ENCODE results near the gene SPAG17. TPM values are rescaled to one million over a fixed set of nuclear protein-coding genes. Genes with fewer than 3 reads are reported as not detected.

The SPAG17 gene
- total and polyA plus RNA-seq, 2 experiments from 2014 or later, result 1.0 to 1.1 TPM

DNA sequence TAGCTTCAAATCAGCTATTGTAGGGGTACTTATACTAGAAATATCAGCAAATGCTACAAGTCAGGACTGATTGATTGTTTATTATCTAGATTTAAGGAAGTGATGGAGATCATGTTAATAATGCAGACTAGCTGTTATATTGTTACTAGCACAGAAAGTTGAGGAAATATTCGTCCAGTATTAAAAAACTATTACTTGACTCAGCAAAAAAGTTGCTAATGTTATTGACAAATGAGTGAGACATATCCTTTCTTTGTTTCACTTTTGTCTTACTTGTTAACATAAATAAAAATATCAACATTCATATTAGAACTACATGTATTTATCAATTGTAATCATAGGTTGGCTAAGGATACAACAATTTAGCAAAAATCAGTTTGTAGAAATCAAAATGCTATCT lies 141.4 kb downstream of the SPAG17 start:
- Mint-ChIP-seq H3K9me3 (no peaks in the 10 kb centered on the region), H3K27me3 (ENCODE audit: insufficient read depth, low read depth, poor library complexity) (peaks cover 2% of the 10 kb centered on the region), H3K27ac (no peak overlapping the region), H3K36me3 (ENCODE audit: low read depth) (no peaks in the 10 kb centered on the region), H3K4me3 (no peak overlapping the region), H3K4me1 (peaks cover 5% of the 10 kb centered on the region)
- Histone ChIP-seq H3K79me2 (replicated peaks; ENCODE audit: insufficient read depth) (no peaks in the 10 kb centered on the region), H2AFZ (no peak overlapping the region), H3K9me2 (ENCODE audit: insufficient read depth) (no peaks in the 10 kb centered on the region), H3K36me3 (ENCODE audit: insufficient read depth) (no peaks in the 10 kb centered on the region), H3K27me3 (ENCODE audit: insufficient read depth) (no peaks in the 10 kb centered on the region), H3K4me1 (ENCODE audit: insufficient read depth) (no peaks in the 10 kb centered on the region), H3K4me2 (no peak overlapping the region), H3F3A (replicated peaks; ENCODE audit: low read depth) (no peaks in the 10 kb centered on the region), H3K4me3 (no peak overlapping the region), H3K27ac (ENCODE audit: low read depth) (no peak overlapping the region), H4K20me1 (replicated peaks; ENCODE audit: insufficient read depth) (no peaks in the 10 kb centered on the region)
- ATAC-seq (no peak), DNase-seq (ENCODE audit: low spot score) (no peak)
- TF ChIP-seq, protein P1, sequence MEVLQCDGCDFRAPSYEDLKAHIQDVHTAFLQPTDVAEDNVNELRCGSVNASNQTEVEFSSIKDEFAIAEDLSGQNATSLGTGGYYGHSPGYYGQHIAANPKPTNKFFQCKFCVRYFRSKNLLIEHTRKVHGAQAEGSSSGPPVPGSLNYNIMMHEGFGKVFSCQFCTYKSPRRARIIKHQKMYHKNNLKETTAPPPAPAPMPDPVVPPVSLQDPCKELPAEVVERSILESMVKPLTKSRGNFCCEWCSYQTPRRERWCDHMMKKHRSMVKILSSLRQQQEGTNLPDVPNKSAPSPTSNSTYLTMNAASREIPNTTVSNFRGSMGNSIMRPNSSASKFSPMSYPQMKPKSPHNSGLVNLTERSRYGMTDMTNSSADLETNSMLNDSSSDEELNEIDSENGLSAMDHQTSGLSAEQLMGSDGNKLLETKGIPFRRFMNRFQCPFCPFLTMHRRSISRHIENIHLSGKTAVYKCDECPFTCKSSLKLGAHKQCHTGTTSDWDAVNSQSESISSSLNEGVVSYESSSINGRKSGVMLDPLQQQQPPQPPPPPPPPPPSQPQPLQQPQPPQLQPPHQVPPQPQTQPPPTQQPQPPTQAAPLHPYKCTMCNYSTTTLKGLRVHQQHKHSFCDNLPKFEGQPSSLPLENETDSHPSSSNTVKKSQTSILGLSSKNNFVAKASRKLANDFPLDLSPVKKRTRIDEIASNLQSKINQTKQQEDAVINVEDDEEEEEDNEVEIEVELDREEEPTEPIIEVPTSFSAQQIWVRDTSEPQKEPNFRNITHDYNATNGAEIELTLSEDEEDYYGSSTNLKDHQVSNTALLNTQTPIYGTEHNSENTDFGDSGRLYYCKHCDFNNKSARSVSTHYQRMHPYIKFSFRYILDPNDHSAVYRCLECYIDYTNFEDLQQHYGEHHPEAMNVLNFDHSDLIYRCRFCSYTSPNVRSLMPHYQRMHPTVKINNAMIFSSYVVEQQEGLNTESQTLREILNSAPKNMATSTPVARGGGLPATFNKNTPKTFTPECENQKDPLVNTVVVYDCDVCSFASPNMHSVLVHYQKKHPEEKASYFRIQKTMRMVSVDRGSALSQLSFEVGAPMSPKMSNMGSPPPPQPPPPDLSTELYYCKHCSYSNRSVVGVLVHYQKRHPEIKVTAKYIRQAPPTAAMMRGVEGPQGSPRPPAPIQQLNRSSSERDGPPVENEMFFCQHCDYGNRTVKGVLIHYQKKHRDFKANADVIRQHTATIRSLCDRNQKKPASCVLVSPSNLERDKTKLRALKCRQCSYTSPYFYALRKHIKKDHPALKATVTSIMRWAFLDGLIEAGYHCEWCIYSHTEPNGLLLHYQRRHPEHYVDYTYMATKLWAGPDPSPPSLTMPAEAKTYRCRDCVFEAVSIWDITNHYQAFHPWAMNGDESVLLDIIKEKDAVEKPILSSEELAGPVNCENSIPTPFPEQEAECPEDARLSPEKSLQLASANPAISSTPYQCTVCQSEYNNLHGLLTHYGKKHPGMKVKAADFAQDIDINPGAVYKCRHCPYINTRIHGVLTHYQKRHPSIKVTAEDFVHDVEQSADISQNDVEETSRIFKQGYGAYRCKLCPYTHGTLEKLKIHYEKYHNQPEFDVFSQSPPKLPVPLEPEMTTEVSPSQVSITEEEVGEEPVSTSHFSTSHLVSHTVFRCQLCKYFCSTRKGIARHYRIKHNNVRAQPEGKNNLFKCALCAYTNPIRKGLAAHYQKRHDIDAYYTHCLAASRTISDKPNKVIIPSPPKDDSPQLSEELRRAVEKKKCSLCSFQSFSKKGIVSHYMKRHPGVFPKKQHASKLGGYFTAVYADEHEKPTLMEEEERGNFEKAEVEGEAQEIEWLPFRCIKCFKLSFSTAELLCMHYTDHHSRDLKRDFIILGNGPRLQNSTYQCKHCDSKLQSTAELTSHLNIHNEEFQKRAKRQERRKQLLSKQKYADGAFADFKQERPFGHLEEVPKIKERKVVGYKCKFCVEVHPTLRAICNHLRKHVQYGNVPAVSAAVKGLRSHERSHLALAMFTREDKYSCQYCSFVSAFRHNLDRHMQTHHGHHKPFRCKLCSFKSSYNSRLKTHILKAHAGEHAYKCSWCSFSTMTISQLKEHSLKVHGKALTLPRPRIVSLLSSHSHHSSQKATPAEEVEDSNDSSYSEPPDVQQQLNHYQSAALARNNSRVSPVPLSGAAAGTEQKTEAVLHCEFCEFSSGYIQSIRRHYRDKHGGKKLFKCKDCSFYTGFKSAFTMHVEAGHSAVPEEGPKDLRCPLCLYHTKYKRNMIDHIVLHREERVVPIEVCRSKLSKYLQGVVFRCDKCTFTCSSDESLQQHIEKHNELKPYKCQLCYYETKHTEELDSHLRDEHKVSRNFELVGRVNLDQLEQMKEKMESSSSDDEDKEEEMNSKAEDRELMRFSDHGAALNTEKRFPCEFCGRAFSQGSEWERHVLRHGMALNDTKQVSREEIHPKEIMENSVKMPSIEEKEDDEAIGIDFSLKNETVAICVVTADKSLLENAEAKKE (CRISPR knock-in tag; IDR thresholded peaks at IDR 0.05), result no peak
- TF ChIP-seq ZNF114 (CRISPR knock-in tag; IDR thresholded peaks at IDR 0.05) (no peak), CREB1 (CRISPR knock-in tag; IDR thresholded peaks at IDR 0.05; ENCODE audit: low read depth) (no peak), POLR2AphosphoS5 (IDR thresholded peaks at IDR 0.05; ENCODE audit: low read depth) (no peak), NANOG (IDR thresholded peaks at IDR 0.05; ENCODE audit: borderline replicate concordance) (no peak), JUNB (IDR thresholded peaks at IDR 0.05; ENCODE audit: unreplicated experiment) (no peak)

DNA sequence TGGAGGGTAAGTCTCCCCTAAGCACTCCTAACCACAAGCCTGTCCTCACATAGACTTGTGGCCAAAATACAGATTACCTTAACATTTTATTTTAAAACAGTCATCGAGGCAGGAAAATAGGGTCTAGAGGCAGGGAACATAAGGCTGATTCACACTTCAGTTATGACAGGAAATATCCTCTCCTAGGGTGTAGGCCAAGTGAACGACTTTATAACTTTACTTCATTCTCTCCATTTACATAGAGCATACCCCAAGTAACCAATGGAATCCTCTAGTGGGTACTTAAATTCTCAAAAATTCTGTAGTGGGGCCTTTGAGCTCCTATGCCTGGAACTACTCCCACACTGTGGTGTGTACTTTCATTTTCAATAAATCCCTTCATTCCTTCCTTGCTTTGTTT lies 142.5 kb downstream of the SPAG17 start:
- ATAC-seq, result no peak
- H3K4me3 ChIP-seq, result no peak overlapping the region
- no peaks in the 10 kb centered on the region for H3K9me3 Mint-ChIP-seq
- peaks cover 2% of the 10 kb centered on the region for H3K27me3 Mint-ChIP-seq (ENCODE audit: insufficient read depth, low read depth, poor library complexity)
- H3K9me2 ChIP-seq (ENCODE audit: insufficient read depth), result no peaks in the 10 kb centered on the region
- no peak overlapping the region for H3K4me3 Mint-ChIP-seq
- H3K27ac ChIP-seq (ENCODE audit: low read depth), result no peak overlapping the region
- no peak overlapping the region for H2AFZ ChIP-seq
- no peaks in the 10 kb centered on the region for H3K79me2 ChIP-seq (replicated peaks; ENCODE audit: insufficient read depth)
- no peaks in the 10 kb centered on the region for H3F3A ChIP-seq (replicated peaks; ENCODE audit: low read depth)
- H3K27me3 ChIP-seq (ENCODE audit: insufficient read depth), result no peaks in the 10 kb centered on the region
- H3K4me2 ChIP-seq, result no peak overlapping the region
- H3K4me1 Mint-ChIP-seq, result peaks cover 5% of the 10 kb centered on the region
- no peaks in the 10 kb centered on the region for H3K36me3 Mint-ChIP-seq (ENCODE audit: low read depth)
- no peak overlapping the region for H3K27ac Mint-ChIP-seq
- no peak for DNase-seq (ENCODE audit: low spot score)
- H3K4me1 ChIP-seq (ENCODE audit: insufficient read depth), result no peaks in the 10 kb centered on the region
- H3K36me3 ChIP-seq (ENCODE audit: insufficient read depth), result no peaks in the 10 kb centered on the region
- no peaks in the 10 kb centered on the region for H4K20me1 ChIP-seq (replicated peaks; ENCODE audit: insufficient read depth)
- TF ChIP-seq, protein P2, sequence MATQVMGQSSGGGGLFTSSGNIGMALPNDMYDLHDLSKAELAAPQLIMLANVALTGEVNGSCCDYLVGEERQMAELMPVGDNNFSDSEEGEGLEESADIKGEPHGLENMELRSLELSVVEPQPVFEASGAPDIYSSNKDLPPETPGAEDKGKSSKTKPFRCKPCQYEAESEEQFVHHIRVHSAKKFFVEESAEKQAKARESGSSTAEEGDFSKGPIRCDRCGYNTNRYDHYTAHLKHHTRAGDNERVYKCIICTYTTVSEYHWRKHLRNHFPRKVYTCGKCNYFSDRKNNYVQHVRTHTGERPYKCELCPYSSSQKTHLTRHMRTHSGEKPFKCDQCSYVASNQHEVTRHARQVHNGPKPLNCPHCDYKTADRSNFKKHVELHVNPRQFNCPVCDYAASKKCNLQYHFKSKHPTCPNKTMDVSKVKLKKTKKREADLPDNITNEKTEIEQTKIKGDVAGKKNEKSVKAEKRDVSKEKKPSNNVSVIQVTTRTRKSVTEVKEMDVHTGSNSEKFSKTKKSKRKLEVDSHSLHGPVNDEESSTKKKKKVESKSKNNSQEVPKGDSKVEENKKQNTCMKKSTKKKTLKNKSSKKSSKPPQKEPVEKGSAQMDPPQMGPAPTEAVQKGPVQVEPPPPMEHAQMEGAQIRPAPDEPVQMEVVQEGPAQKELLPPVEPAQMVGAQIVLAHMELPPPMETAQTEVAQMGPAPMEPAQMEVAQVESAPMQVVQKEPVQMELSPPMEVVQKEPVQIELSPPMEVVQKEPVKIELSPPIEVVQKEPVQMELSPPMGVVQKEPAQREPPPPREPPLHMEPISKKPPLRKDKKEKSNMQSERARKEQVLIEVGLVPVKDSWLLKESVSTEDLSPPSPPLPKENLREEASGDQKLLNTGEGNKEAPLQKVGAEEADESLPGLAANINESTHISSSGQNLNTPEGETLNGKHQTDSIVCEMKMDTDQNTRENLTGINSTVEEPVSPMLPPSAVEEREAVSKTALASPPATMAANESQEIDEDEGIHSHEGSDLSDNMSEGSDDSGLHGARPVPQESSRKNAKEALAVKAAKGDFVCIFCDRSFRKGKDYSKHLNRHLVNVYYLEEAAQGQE (IDR thresholded peaks at IDR 0.05; ENCODE audit: unreplicated experiment), result no peak
